ENCODE data around the gene GPI.
"Not testable (repeated sequence)": the region's sequence is repeated elsewhere in the genome, so short reads cannot be mapped to it uniquely, and the experiment has no call there.

GPI gene

DNA sequence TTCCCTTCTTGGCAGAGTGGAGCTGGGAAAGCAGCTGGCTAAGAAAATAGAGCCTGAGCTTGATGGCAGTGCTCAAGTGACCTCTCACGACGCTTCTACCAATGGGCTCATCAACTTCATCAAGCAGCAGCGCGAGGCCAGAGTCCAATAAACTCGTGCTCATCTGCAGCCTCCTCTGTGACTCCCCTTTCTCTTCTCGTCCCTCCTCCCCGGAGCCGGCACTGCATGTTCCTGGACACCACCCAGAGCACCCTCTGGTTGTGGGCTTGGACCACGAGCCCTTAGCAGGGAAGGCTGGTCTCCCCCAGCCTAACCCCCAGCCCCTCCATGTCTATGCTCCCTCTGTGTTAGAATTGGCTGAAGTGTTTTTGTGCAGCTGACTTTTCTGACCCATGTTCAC lies 34.9 kb downstream of the GPI start:
- no peaks in the 10 kb centered on the region for H3K9me3 ChIP-seq (ENCODE audit: control insufficient read depth, insufficient read depth, low read length)
- H3F3A ChIP-seq (ENCODE audit: control insufficient read depth, insufficient read depth): peaks cover 14% of the 10 kb centered on the region
- no peak overlapping the region for H3K4me3 ChIP-seq (ENCODE audit: low read length)
- TF ChIP-seq CTCF (IDR thresholded peaks at IDR 0.05; ENCODE audit: low read depth, low read length, poor library complexity, severe bottlenecking): no peak
- TF ChIP-seq EZH2phosphoT487 (IDR thresholded peaks at IDR 0.05; ENCODE audit: borderline replicate concordance, low read length): no peak
- no peaks in the 10 kb centered on the region for H3K9me2 ChIP-seq (replicated peaks; ENCODE audit: control insufficient read depth, low read length)
- peaks cover 7% of the 10 kb centered on the region for H3K79me2 ChIP-seq (ENCODE audit: control insufficient read depth, low read length)
- H3K36me3 ChIP-seq (ENCODE audit: control insufficient read depth, low read length): peaks cover 56% of the 10 kb centered on the region
- no peak overlapping the region for H3K4me2 ChIP-seq (ENCODE audit: low read length)
- H3K4me1 ChIP-seq (ENCODE audit: control insufficient read depth, low read length): peaks cover 5% of the 10 kb centered on the region; the same call in 1 of the 2 replicates
- no peak overlapping the region for H3K27ac ChIP-seq (ENCODE audit: low read depth, low read length)
- no peaks in the 10 kb centered on the region for H3K27me3 ChIP-seq (ENCODE audit: control insufficient read depth, low read length)
- H4K20me1 ChIP-seq (ENCODE audit: control insufficient read depth, insufficient read depth, low read depth, low read length): no peaks in the 10 kb centered on the region

DNA sequence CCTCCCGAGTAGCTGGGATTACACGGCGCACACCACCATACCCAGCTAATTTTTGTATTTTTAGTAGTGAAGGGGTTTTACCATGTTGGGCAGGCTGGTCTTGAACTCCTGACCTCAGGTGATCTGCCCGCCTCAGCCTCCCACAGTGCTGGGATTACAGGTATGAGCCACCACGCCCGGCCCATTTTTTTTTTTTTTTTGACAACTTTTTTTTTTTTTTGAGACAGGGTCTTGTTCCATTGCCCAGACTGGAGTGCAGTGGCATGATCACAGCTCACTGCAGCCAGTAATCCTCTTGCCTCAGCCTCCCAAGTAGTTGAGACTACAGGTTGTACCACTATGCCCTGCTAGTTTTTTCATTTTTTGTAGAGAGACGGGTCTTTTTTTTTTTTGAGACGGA lies 35.8 kb downstream of the GPI start:
- H4K20me1 ChIP-seq (ENCODE audit: control insufficient read depth, insufficient read depth, low read depth, low read length); H3K27ac ChIP-seq (ENCODE audit: low read depth, low read length); H3K4me2 ChIP-seq (ENCODE audit: low read length); H3K4me1 ChIP-seq (ENCODE audit: control insufficient read depth, low read length); H3K4me3 ChIP-seq (ENCODE audit: low read length); H3K9me3 ChIP-seq (ENCODE audit: control insufficient read depth, insufficient read depth, low read length); H3K9me2 ChIP-seq (replicated peaks; ENCODE audit: control insufficient read depth, low read length); H3K27me3 ChIP-seq (ENCODE audit: control insufficient read depth, low read length): not testable (repeated sequence)
- H3K79me2 ChIP-seq (ENCODE audit: control insufficient read depth, low read length): peaks cover 17% of the 10 kb centered on the region
- H3K36me3 ChIP-seq (ENCODE audit: control insufficient read depth, low read length): peaks cover 48% of the 10 kb centered on the region
- peaks cover 14% of the 10 kb centered on the region for H3F3A ChIP-seq (ENCODE audit: control insufficient read depth, insufficient read depth)

DNA sequence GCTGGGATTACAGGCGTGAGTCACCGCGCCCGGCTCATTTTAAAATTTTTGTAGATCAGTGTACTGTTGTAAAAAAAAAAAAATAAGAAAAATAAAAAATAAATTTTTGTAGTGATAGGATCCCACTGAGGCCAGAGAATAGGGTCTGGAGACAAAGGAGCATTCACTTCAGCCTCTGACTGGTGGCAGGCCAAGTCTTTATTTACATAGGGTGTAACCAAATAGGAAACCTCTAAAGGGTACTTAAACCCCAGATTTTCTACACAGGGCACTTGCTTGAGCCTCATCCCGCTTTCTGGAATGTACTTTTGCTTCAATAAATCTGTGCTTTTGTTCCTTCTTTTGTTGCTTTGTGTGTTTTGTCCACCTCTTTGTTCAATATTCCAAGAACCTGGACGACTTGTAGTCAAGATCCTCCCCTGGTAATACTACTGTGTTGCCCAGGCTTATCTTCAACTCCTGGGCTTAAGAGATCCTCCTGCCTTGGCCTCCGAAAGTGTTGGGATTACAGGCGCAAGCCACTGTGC lies 37.1 kb downstream of the GPI start:
- Histone ChIP-seq H3K36me3 (ENCODE audit: control insufficient read depth, low read length) (peaks cover 41% of the 10 kb centered on the region), H3K79me2 (ENCODE audit: control insufficient read depth, low read length) (peaks cover 30% of the 10 kb centered on the region), H3K9me2 (replicated peaks; ENCODE audit: control insufficient read depth, low read length) (no peaks in the 10 kb centered on the region), H3K4me3 (ENCODE audit: low read length) (no peak overlapping the region), H3K27me3 (ENCODE audit: control insufficient read depth, low read length) (no peaks in the 10 kb centered on the region), H4K20me1 (ENCODE audit: control insufficient read depth, insufficient read depth, low read depth, low read length) (no peaks in the 10 kb centered on the region), H3K4me2 (ENCODE audit: low read length) (no peak overlapping the region), H3K27ac (ENCODE audit: low read depth, low read length) (no peak overlapping the region), H3K9me3 (ENCODE audit: control insufficient read depth, insufficient read depth, low read length) (no peaks in the 10 kb centered on the region), H3K4me1 (ENCODE audit: control insufficient read depth, low read length) (peaks cover 12% of the 10 kb centered on the region), H3F3A (ENCODE audit: control insufficient read depth, insufficient read depth) (peaks cover 14% of the 10 kb centered on the region)
- no peak for TF ChIP-seq CTCF (IDR thresholded peaks at IDR 0.05; ENCODE audit: low read depth, low read length, poor library complexity, severe bottlenecking)
- TF ChIP-seq EZH2phosphoT487 (IDR thresholded peaks at IDR 0.05; ENCODE audit: borderline replicate concordance, low read length): no peak

GRCh38 chr19:34403784-34404108 lies 38.8 kb downstream of the GPI start:
- Histone ChIP-seq H3K27ac (ENCODE audit: low read depth, low read length) (peak overlapping the region; percentile 39; the same call in 1 of the 2 replicates), H3K36me3 (ENCODE audit: control insufficient read depth, low read length) (peaks cover 36% of the 10 kb centered on the region), H3K4me3 (ENCODE audit: low read length) (peak overlapping the region; percentile 88), H3K4me1 (ENCODE audit: control insufficient read depth, low read length) (peaks cover 24% of the 10 kb centered on the region), H3K79me2 (ENCODE audit: control insufficient read depth, low read length) (peaks cover 46% of the 10 kb centered on the region), H3K9me2 (replicated peaks; ENCODE audit: control insufficient read depth, low read length) (no peaks in the 10 kb centered on the region), H4K20me1 (ENCODE audit: control insufficient read depth, insufficient read depth, low read depth, low read length) (no peaks in the 10 kb centered on the region), H3K4me2 (ENCODE audit: low read length) (peak overlapping the region; percentile 83), H3F3A (ENCODE audit: control insufficient read depth, insufficient read depth) (peaks cover 14% of the 10 kb centered on the region), H3K9me3 (ENCODE audit: control insufficient read depth, insufficient read depth, low read length) (no peaks in the 10 kb centered on the region), H3K27me3 (ENCODE audit: control insufficient read depth, low read length) (no peaks in the 10 kb centered on the region)
- no peak for TF ChIP-seq EZH2phosphoT487 (IDR thresholded peaks at IDR 0.05; ENCODE audit: borderline replicate concordance, low read length)
- TF ChIP-seq CTCF (IDR thresholded peaks at IDR 0.05; ENCODE audit: low read depth, low read length, poor library complexity, severe bottlenecking): no peak

Measured in DOHH2 (cell line).